ENCODE measurements around the gene DLEC1. TPM values are rescaled to one million over a fixed set of nuclear protein-coding genes. Genes with fewer than 3 reads are reported as not detected.
"Not testable (repeated sequence)": the region's sequence is repeated elsewhere in the genome, so short reads cannot be mapped to it uniquely, and the experiment has no call there.

DLEC1 gene
- total RNA-seq, 1 donor from 2014 or later, result not detected

DNA sequence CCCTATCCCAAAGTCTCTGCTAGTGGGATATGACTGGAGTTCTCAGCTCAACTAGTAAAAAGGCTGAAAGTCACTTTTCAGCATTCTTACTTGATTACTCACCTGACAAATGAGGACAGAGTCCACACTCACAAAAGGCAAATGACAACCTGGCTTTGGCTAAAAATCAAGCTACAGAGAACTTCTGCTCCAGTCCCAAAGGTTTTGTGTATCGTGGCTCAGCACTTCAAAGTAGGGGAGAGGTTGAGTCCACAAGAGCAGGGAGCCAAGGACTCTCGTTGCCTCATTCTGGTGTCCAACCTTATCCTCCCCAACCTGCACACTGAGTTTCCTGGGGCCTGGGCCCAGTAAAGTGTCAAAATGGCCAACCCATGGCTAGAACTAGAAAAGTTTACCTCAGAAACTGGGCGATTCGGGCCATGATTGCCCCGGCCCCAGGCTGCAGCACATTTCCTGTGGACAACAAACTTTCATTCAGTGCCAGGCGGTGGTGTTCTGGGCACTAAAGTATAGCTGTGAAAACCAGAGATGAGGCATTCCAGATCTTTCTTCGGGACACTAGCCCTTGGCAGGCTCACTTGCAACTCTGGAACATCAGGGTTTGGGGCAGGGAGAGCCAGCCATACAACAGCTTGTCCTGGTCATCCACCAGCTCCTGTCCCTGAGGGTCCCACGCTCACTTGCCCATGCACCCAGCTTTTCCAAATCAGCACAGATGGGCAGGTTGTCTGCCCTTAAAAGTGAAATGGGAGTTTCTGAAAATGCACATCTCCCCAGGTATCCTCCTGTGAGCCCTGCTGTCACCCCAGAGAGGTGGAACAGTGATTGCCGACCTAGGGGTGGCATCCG, 94.8 kb downstream of the DLEC1 start:
- TF ChIP-seq, protein P1, sequence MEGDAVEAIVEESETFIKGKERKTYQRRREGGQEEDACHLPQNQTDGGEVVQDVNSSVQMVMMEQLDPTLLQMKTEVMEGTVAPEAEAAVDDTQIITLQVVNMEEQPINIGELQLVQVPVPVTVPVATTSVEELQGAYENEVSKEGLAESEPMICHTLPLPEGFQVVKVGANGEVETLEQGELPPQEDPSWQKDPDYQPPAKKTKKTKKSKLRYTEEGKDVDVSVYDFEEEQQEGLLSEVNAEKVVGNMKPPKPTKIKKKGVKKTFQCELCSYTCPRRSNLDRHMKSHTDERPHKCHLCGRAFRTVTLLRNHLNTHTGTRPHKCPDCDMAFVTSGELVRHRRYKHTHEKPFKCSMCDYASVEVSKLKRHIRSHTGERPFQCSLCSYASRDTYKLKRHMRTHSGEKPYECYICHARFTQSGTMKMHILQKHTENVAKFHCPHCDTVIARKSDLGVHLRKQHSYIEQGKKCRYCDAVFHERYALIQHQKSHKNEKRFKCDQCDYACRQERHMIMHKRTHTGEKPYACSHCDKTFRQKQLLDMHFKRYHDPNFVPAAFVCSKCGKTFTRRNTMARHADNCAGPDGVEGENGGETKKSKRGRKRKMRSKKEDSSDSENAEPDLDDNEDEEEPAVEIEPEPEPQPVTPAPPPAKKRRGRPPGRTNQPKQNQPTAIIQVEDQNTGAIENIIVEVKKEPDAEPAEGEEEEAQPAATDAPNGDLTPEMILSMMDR (conservative IDR thresholded peaks at IDR 0.05; ENCODE audit: low read depth, low read length), result no peak
- no peak overlapping the region for H3K4me3 ChIP-seq (ENCODE audit: low read depth, low read length)
- peak; percentile 19 for DNase-seq (ENCODE audit: low read depth)

DNA sequence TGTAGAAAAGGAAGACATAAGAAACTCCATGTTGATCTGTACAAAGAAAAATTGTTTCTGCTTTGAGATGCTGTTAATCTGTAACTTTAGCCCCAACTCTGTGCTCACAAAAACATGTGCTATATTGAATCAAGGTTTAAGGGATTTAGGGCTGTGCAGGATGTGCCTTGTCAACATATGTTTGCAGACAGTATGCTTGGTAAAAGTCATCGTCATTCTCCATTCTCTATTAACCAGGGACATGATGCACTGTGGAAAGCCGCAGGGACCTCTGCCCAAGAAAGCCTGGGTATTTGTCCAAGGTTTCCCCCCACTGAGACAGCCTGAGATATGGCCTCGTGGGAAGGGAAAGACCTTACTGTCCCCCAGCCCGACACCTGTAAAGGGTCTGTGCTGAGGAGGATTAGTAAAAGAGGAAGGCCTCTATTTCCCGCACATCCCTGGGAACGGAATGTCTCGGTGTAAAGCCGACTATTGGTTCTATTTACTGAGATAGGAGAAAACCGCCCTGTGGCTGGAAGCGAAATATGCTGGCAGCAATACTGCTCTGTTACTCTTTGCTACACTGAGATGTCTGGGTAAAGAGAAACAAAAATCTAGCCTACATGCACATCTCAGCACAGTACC, 95.6 kb downstream of the DLEC1 start:
- DNase-seq (ENCODE audit: low read depth); H3K4me3 ChIP-seq (ENCODE audit: low read depth, low read length): not testable (repeated sequence)

DNA sequence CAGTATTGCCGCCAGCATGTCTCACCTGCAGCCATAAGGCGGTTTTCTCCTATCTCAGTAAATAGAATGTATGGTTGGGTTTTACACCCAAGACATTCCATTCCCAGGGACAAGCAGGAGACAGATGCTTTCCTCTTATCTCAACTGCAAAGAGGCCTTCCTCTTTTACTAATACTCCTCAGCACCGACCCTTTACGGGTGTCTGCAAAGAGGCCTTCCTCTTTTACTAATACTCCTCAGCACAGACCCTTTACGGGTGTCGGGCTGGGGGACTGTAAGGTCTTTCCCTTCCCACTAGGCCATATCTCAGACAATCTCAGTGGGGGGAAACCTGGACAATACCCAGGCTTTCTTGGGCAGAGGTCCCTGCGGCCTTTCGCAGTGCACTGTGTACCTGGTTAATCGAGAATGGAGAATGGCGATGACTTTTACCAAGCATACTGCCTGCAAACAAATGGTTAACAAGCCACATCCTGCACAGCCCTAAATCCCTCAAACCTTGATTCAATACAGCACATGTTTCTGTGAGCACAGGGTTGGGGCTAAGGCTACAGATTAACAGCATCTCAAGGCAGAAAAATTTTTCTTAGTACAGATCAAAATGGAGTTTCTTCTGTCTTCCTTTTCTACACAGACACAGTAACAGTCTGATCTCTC, 96.7 kb downstream of the DLEC1 start:
- not testable (repeated sequence) for DNase-seq (ENCODE audit: low read depth)
- H3K4me3 ChIP-seq (ENCODE audit: low read depth, low read length), result peak overlapping the region; percentile 92

DNA sequence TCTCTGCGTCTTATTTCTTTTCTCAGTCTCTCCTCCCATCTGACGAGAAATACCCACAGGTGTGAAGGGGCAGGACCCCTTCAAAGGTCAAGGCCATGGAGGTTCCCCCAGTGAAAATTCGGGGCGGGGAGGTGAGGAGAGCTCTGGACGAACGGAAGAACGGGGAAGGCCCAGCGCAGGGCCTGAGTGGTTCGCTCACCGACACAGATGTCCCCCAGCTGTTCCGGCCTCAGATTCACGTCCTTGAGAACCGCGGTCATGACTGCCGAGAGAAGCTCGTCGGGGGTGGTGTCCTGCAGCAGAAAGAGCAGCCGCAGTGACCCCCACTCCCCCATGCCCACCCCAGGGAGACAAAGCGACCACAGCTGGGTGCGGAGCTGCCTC, 97.4 kb downstream of the DLEC1 start:
- peak overlapping the region; percentile 92 for H3K4me3 ChIP-seq (ENCODE audit: low read depth, low read length)
- DNase-seq (ENCODE audit: low read depth), result no peak
- TF ChIP-seq, protein P1 (conservative IDR thresholded peaks at IDR 0.05; ENCODE audit: low read depth, low read length), result no peak

DNA sequence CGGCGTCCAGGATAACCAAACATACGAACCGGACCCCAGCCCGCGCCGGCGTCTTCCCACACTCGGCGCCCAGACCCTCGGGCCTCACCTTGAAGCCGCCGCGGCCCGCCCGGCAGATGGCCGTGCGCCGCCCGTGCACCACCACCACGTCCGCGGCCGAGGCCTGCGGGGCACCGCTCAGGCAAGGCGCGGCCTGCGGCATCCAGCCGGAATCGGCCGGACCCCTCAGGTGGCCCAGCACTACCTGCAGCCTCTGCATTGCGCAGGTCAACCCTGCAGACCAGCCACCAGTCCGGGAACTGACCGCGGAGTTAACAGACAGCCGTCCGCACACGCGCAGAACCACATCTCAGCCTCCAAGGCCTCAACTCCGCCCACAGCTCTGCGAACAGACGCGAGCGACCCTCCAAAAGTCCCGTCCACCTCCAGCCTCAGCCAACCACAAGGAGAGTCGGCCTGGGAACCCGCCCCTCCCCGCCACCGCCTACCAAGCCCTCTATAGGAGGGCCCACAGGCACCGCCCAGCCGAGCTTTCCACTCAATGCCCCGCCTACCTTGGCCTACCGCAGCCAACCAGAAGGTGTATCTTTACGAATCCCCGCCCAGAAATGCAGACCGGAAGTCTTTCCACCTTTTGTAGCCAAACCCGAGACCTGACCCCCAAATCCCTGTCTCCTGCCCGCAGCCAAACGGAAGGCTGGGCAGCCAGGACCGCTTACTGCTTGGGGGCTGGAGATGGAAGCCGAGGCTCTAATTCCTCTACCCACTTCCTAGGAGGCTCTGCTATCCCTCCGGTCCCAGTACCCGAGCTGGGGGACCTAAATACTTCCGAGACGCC, 98.0 kb downstream of the DLEC1 start, which contains the start of gene ACAA1:
Gene ACAA1 (minus strand): TSS at position 351 of the 838 bp plus-strand sequence. CDS start 92 bp downstream, at position 259.
- TF ChIP-seq, protein P1 (conservative IDR thresholded peaks at IDR 0.05; ENCODE audit: low read depth, low read length), result no peak
- DNase-seq (ENCODE audit: low read depth), result peak; percentile 91
- H3K4me3 ChIP-seq (ENCODE audit: low read depth, low read length), result peak within 1 kb of the TSS; percentile 92

DNA sequence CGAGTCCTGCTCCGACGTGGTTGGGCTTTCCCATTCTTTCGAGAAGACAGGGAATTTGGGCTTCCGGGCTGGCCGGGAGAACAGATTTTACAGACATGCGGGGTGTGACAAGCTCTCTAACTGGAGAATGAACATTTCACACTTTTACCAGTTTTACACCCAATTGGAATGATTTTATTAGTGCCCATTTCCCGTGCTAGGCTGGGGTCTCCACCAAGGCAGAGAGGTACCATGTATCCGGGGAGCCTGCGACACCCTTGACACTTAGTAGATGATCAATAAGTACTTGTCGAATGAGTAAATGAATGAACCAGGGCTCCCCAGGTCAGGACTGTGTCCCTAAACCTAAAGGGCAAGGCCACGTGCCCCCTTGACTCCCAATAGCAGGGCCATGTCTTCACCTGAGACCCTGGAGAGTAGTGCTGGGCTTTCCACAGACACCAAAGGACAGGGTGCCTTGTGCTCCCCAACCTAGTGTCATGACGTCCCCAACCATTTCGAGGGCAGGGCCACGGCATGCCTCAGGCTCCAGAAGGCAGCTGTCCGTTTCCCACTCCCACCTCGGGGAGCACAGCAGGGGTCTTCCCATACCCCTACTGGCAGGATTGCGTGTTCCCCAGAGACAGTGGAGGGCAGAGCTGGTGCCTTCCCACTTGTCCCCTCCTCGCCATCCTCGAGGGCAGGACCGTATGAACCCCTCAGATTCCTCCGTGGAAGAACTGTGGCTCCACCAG, 98.8 kb downstream of the DLEC1 start:
- peak overlapping the region; percentile 92 for H3K4me3 ChIP-seq (ENCODE audit: low read depth, low read length)
- DNase-seq (ENCODE audit: low read depth), result no peak
- TF ChIP-seq, protein P1 (conservative IDR thresholded peaks at IDR 0.05; ENCODE audit: low read depth, low read length), result peak; percentile 17
